GM19099 (cell line): Measurements from ENCODE around the gene ABHD8.

Source experiments
- POLR2A ChIP-seq: IDR thresholded peaks from 3 replicates; pipeline ENCODE4 v1.6.1; 2011; ENCODE audit warnings: low read depth; ENCODE audit not compliant: insufficient read length; ENCODE audit errors: extremely low read depth

ABHD8 gene

GRCh38 chr19:17303167-17303939, at the start of gene ABHD8:
TSS of gene ABHD8 (minus strand) at chr19:17303425. CDS start at chr19:17301616, 1,809 bp downstream.
- peak; percentile 59 for TF ChIP-seq POLR2A

- no peak for TF ChIP-seq POLR2A
Observed at GRCh38 chr19:17352608-17353280, 49.5 kb upstream of the ABHD8 start.

- no peak for TF ChIP-seq POLR2A
Observed at GRCh38 chr19:17351815-17352435, 48.7 kb upstream of the ABHD8 start.

- TF ChIP-seq POLR2A, result no peak
Observed at GRCh38 chr19:17348700-17349099, 45.5 kb upstream of the ABHD8 start.

- no peak for TF ChIP-seq POLR2A
Observed at GRCh38 chr19:17347877-17348276, 44.7 kb upstream of the ABHD8 start.

GRCh38 chr19:17347361-17347760, 44.1 kb upstream of the ABHD8 start:
- TF ChIP-seq POLR2A, result no peak

GRCh38 chr19:17346109-17346671, 43.0 kb upstream of the ABHD8 start:
- TF ChIP-seq POLR2A, result no peak

GRCh38 chr19:17341845-17342244, 38.6 kb upstream of the ABHD8 start:
- no peak for TF ChIP-seq POLR2A

- TF ChIP-seq POLR2A, result no peak
Observed at GRCh38 chr19:17341386-17341785, 38.2 kb upstream of the ABHD8 start.

- TF ChIP-seq POLR2A, result no peak
Observed at GRCh38 chr19:17340871-17341357, 37.7 kb upstream of the ABHD8 start.

- no peak for TF ChIP-seq POLR2A
Observed at GRCh38 chr19:17340302-17340870, 37.2 kb upstream of the ABHD8 start.

- no peak for TF ChIP-seq POLR2A
Observed at GRCh38 chr19:17339088-17339741, 36.0 kb upstream of the ABHD8 start.

- no peak for TF ChIP-seq POLR2A
Observed at GRCh38 chr19:17338433-17339078, 35.3 kb upstream of the ABHD8 start.

GRCh38 chr19:17337675-17338432, 34.6 kb upstream of the ABHD8 start:
- TF ChIP-seq POLR2A, result no peak
